Measurements from ENCODE around the gene IFT25. TPM values are rescaled to one million over a fixed set of nuclear protein-coding genes. Genes with fewer than 3 reads are reported as not detected.

The IFT25 gene
- total RNA-seq, 2 donors from 2014 or later, result 34.8 to 56.7 TPM

- Mint-ChIP-seq H3K27me3 (ENCODE audit: insufficient read depth) (peaks cover 8% of the 10 kb centered on the region), H3K4me3 (no peak overlapping the region), H3K9me3 (no peaks in the 10 kb centered on the region), H3K4me1 (peaks cover 22% of the 10 kb centered on the region), H3K36me3 (ENCODE audit: low read depth) (peaks cover 2% of the 10 kb centered on the region), H3K27ac (no peak overlapping the region)
- no peaks in the 10 kb centered on the region for H3K27me3 ChIP-seq (ENCODE audit: control insufficient read depth, insufficient read depth, low read length, poor library complexity, severe bottlenecking)
- no peak overlapping the region for H3K4me3 ChIP-seq (ENCODE audit: low read length)
- H3K36me3 ChIP-seq (ENCODE audit: control insufficient read depth, insufficient read depth, low read length), result no peaks in the 10 kb centered on the region
- TF ChIP-seq, protein P1, sequence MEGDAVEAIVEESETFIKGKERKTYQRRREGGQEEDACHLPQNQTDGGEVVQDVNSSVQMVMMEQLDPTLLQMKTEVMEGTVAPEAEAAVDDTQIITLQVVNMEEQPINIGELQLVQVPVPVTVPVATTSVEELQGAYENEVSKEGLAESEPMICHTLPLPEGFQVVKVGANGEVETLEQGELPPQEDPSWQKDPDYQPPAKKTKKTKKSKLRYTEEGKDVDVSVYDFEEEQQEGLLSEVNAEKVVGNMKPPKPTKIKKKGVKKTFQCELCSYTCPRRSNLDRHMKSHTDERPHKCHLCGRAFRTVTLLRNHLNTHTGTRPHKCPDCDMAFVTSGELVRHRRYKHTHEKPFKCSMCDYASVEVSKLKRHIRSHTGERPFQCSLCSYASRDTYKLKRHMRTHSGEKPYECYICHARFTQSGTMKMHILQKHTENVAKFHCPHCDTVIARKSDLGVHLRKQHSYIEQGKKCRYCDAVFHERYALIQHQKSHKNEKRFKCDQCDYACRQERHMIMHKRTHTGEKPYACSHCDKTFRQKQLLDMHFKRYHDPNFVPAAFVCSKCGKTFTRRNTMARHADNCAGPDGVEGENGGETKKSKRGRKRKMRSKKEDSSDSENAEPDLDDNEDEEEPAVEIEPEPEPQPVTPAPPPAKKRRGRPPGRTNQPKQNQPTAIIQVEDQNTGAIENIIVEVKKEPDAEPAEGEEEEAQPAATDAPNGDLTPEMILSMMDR (conservative IDR thresholded peaks at IDR 0.05), result no peak
- no peak overlapping the region for H3K27ac ChIP-seq (ENCODE audit: low read depth, low read length)
- peaks cover 12% of the 10 kb centered on the region for H3K4me1 ChIP-seq (ENCODE audit: control insufficient read depth, insufficient read depth, low read length)
- DNase-seq, result no peak
- no peaks in the 10 kb centered on the region for H3K9me3 ChIP-seq (ENCODE audit: control insufficient read depth, low read length)
- no peak overlapping the region for H3K9ac ChIP-seq (ENCODE audit: extremely low read depth, low read length, poor library complexity, severe bottlenecking)
- WGBS, 2 experiments (ENCODE audit: insufficient coverage in 1 of 2, insufficient read length in 1 of 2), result 94 to 96% methylated on average over 2 to 5 of the region's 5 CpGs
These were observed 52.6 kb downstream of the IFT25 start for GRCh38 chr1:53892911-53893310.

DNA sequence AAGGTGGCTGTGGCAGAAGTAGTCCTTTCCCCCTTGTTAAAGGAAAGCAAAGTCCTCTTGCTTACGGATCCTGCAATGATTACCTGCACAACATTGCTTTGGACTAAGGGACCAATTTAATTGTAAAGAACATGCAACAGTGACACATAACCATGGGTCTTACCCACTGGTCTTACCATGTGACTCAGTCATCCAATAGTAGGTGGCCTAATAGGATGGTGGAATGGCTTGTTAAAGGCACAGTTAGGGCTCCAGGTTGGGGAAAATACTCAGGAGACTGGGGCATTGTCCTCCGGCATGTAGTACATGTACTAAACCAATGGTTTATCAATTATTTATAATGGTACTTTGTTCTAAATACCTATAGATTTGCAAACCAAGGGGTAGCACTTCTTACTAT is 53.8 kb downstream of the IFT25 start:
- no peak overlapping the region for H3K9ac ChIP-seq (ENCODE audit: extremely low read depth, low read length, poor library complexity, severe bottlenecking)
- peaks cover 23% of the 10 kb centered on the region for H3K4me1 Mint-ChIP-seq
- H3K4me3 Mint-ChIP-seq, result no peak overlapping the region
- no peak overlapping the region for H3K27ac Mint-ChIP-seq
- H3K9me3 ChIP-seq (ENCODE audit: control insufficient read depth, low read length), result no peaks in the 10 kb centered on the region
- peaks cover 8% of the 10 kb centered on the region for H3K27me3 Mint-ChIP-seq (ENCODE audit: insufficient read depth)
- H3K36me3 ChIP-seq (ENCODE audit: control insufficient read depth, insufficient read depth, low read length), result no peaks in the 10 kb centered on the region
- WGBS, 2 experiments (ENCODE audit: insufficient coverage in 1 of 2, insufficient read length in 1 of 2), result 88 to 100% methylated on average over 1 of the region's 2 CpGs
- H3K4me1 ChIP-seq (ENCODE audit: control insufficient read depth, insufficient read depth, low read length), result peaks cover 12% of the 10 kb centered on the region
- no peaks in the 10 kb centered on the region for H3K27me3 ChIP-seq (ENCODE audit: control insufficient read depth, insufficient read depth, low read length, poor library complexity, severe bottlenecking)
- TF ChIP-seq, protein P1 (conservative IDR thresholded peaks at IDR 0.05), result no peak
- H3K9me3 Mint-ChIP-seq, result no peaks in the 10 kb centered on the region
- peak; percentile 30 for DNase-seq
- peaks cover 8% of the 10 kb centered on the region for H3K36me3 Mint-ChIP-seq (ENCODE audit: low read depth)
- no peak overlapping the region for H3K4me3 ChIP-seq (ENCODE audit: low read length)
- H3K27ac ChIP-seq (ENCODE audit: low read depth, low read length), result no peak overlapping the region

DNA sequence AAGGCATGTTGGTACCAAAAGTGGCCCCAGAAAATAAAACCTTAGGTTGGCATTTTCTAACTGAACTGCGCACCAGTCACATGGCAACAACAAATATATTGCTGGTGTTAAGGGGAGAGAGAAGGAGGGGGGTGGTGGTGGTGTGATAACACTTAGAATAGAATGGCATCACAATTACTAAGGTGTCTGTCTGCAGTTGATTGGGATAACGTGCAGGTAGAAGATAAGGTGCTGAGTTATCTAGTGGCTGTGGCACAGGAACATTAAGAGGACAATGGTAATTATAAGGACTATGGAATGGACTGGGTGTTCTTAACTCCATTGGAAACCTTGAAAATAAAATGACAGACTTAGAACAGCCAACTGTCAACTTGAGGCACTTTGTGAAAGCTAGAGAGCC is 54.5 kb downstream of the IFT25 start:
- Mint-ChIP-seq H3K27ac (no peak overlapping the region), H3K4me3 (no peak overlapping the region), H3K36me3 (ENCODE audit: low read depth) (peaks cover 12% of the 10 kb centered on the region), H3K9me3 (no peaks in the 10 kb centered on the region), H3K27me3 (ENCODE audit: insufficient read depth) (peaks cover 8% of the 10 kb centered on the region), H3K4me1 (peaks cover 26% of the 10 kb centered on the region)
- Histone ChIP-seq H3K27ac (ENCODE audit: low read depth, low read length) (no peak overlapping the region), H3K4me1 (ENCODE audit: control insufficient read depth, insufficient read depth, low read length) (peaks cover 12% of the 10 kb centered on the region), H3K27me3 (ENCODE audit: control insufficient read depth, insufficient read depth, low read length, poor library complexity, severe bottlenecking) (no peaks in the 10 kb centered on the region), H3K9ac (ENCODE audit: extremely low read depth, low read length, poor library complexity, severe bottlenecking) (no peak overlapping the region), H3K4me3 (ENCODE audit: low read length) (peak overlapping the region; percentile 54), H3K9me3 (ENCODE audit: control insufficient read depth, low read length) (no peaks in the 10 kb centered on the region), H3K36me3 (ENCODE audit: control insufficient read depth, insufficient read depth, low read length) (no peaks in the 10 kb centered on the region)
- 64 to 77% methylated on average over 2 of the region's 2 CpGs for WGBS, 2 experiments (ENCODE audit: insufficient coverage in 1 of 2, insufficient read length in 1 of 2)
- TF ChIP-seq, protein P1 (conservative IDR thresholded peaks at IDR 0.05), result no peak
- DNase-seq, result no peak

Measured in endodermal cell (in vitro differentiated cells).